Measurements from ENCODE around the gene ZNF365.

ZNF365 gene

GRCh38 chr10:62332406-62332805, 41.8 kb upstream of the ZNF365 start:
- TF ChIP-seq CTCF (conservative IDR thresholded peaks at IDR 0.05; ENCODE audit: low read depth, low read length) = no peak
- Histone ChIP-seq H3K79me2 (ENCODE audit: insufficient read depth, low read depth) (no peaks in the 10 kb centered on the region), H2AFZ (ENCODE audit: low read depth) (no peak overlapping the region), H3K9ac (no peak overlapping the region), H3K36me3 (ENCODE audit: insufficient read depth) (no peaks in the 10 kb centered on the region), H3K4me3 (IDR thresholded peaks at IDR 0.05; ENCODE audit: insufficient read depth, low read depth, low read length) (no peak overlapping the region), H3K27me3 (ENCODE audit: insufficient read depth, low read depth) (no peaks in the 10 kb centered on the region), H3K4me1 (ENCODE audit: low read depth, poor library complexity, severe bottlenecking) (peaks cover 24% of the 10 kb centered on the region), H3K4me2 (no peak overlapping the region), H3K27ac (no peak overlapping the region), H4K20me1 (ENCODE audit: insufficient read depth) (no peaks in the 10 kb centered on the region)

GRCh38 chr10:62333135-62333889, 40.9 kb upstream of the ZNF365 start:
- Histone ChIP-seq H3K4me1 (ENCODE audit: low read depth, poor library complexity, severe bottlenecking) (peaks cover 18% of the 10 kb centered on the region), H3K79me2 (ENCODE audit: insufficient read depth, low read depth) (no peaks in the 10 kb centered on the region), H3K9ac (no peak overlapping the region), H3K4me3 (IDR thresholded peaks at IDR 0.05; ENCODE audit: insufficient read depth, low read depth, low read length) (no peak overlapping the region), H3K36me3 (ENCODE audit: insufficient read depth) (no peaks in the 10 kb centered on the region), H3K4me2 (no peak overlapping the region), H3K27ac (no peak overlapping the region), H2AFZ (ENCODE audit: low read depth) (no peak overlapping the region), H3K27me3 (ENCODE audit: insufficient read depth, low read depth) (no peaks in the 10 kb centered on the region), H4K20me1 (ENCODE audit: insufficient read depth) (no peaks in the 10 kb centered on the region)
- TF ChIP-seq CTCF (conservative IDR thresholded peaks at IDR 0.05; ENCODE audit: low read depth, low read length) = no peak

GRCh38 chr10:62333988-62334682, 40.0 kb upstream of the ZNF365 start:
- Histone ChIP-seq H3K79me2 (ENCODE audit: insufficient read depth, low read depth) (no peaks in the 10 kb centered on the region), H3K27ac (no peak overlapping the region), H3K4me2 (no peak overlapping the region), H3K9ac (no peak overlapping the region), H4K20me1 (ENCODE audit: insufficient read depth) (no peaks in the 10 kb centered on the region), H3K4me3 (IDR thresholded peaks at IDR 0.05; ENCODE audit: insufficient read depth, low read depth, low read length) (no peak overlapping the region), H3K36me3 (ENCODE audit: insufficient read depth) (no peaks in the 10 kb centered on the region), H2AFZ (ENCODE audit: low read depth) (no peak overlapping the region), H3K4me1 (ENCODE audit: low read depth, poor library complexity, severe bottlenecking) (peaks cover 14% of the 10 kb centered on the region), H3K27me3 (ENCODE audit: insufficient read depth, low read depth) (no peaks in the 10 kb centered on the region)
- TF ChIP-seq CTCF (conservative IDR thresholded peaks at IDR 0.05; ENCODE audit: low read depth, low read length) = no peak

GRCh38 chr10:62335326-62335725, 38.8 kb upstream of the ZNF365 start:
- no peaks in the 10 kb centered on the region for H4K20me1 ChIP-seq (ENCODE audit: insufficient read depth)
- H3K4me2 ChIP-seq = no peak overlapping the region
- H2AFZ ChIP-seq (ENCODE audit: low read depth) = no peak overlapping the region
- H3K4me3 ChIP-seq (IDR thresholded peaks at IDR 0.05; ENCODE audit: insufficient read depth, low read depth, low read length) = no peak overlapping the region
- no peaks in the 10 kb centered on the region for H3K36me3 ChIP-seq (ENCODE audit: insufficient read depth)
- no peak overlapping the region for H3K9ac ChIP-seq
- no peak for TF ChIP-seq CTCF (conservative IDR thresholded peaks at IDR 0.05; ENCODE audit: low read depth, low read length)
- H3K79me2 ChIP-seq (ENCODE audit: insufficient read depth, low read depth) = no peaks in the 10 kb centered on the region
- no peaks in the 10 kb centered on the region for H3K27me3 ChIP-seq (ENCODE audit: insufficient read depth, low read depth)
- H3K4me1 ChIP-seq (ENCODE audit: low read depth, poor library complexity, severe bottlenecking) = peaks cover 10% of the 10 kb centered on the region
- no peak overlapping the region for H3K27ac ChIP-seq

Data from KMS-11 (cell line).